Hepatocyte (in vitro differentiated cells): ENCODE data around the gene IL17B. TPM values are rescaled to one million over a fixed set of nuclear protein-coding genes. Genes with fewer than 3 reads are reported as not detected.

Experiments used
- DNase-seq: peaks from one replicate; pipeline ENCODE4 v3.0.0-alpha.2; 2016; ENCODE audit warnings: low spot score
- H2AFZ ChIP-seq: fragments of 200-600 bp; sonication (generic); 2 replicates; pipeline ENCODE4 v1.6.0; 2016; ENCODE audit warnings: antibody characterized with exemption, mild to moderate bottlenecking
- H3K27ac ChIP-seq: fragments of 200-600 bp; sonication (generic); 2 replicates; pipeline ENCODE4 v1.5.1; 2016; ENCODE audit warnings: mild to moderate bottlenecking
- H3K27me3 ChIP-seq: fragments of 200-600 bp; sonication (generic); 2 replicates; pipeline ENCODE4 v1.6.1; 2016
- H3K36me3 ChIP-seq: fragments of 200-600 bp; sonication (generic); replicated peaks from 2 replicates; pipeline ENCODE4 v1.5.1; 2016; ENCODE audit warnings: low read depth; ENCODE audit not compliant: insufficient read depth
- H3K4me1 ChIP-seq: fragments of 200-600 bp; sonication (generic); 2 replicates; pipeline ENCODE4 v1.5.1; 2016; ENCODE audit warnings: mild to moderate bottlenecking, moderate library complexity; ENCODE audit not compliant: insufficient read depth
- H3K4me2 ChIP-seq: fragments of 200-600 bp; sonication (generic); 2 replicates; pipeline ENCODE4 v1.6.0; 2016
- H3K4me3 ChIP-seq: fragments of 200-600 bp; sonication (generic); 2 replicates; pipeline ENCODE4 v1.5.1; 2016; ENCODE audit warnings: mild to moderate bottlenecking
- H3K79me2 ChIP-seq: fragments of 200-600 bp; sonication (generic); 2 replicates; pipeline ENCODE4 v1.6.0; 2017; ENCODE audit warnings: mild to moderate bottlenecking
- H3K9me2 ChIP-seq: fragments of 200-600 bp; sonication (generic); replicated peaks from 2 replicates; pipeline ENCODE4 v1.6.0; 2017; ENCODE audit warnings: mild to moderate bottlenecking; ENCODE audit not compliant: insufficient read depth
- H3K9me3 ChIP-seq: fragments of 200-600 bp; sonication (generic); 2 replicates; pipeline ENCODE4 v1.5.1; 2016; ENCODE audit warnings: low read depth, mild to moderate bottlenecking
- H4K20me1 ChIP-seq: fragments of 200-600 bp; sonication (generic); 2 replicates; pipeline ENCODE4 v1.6.0; 2016; ENCODE audit warnings: mild to moderate bottlenecking; ENCODE audit not compliant: insufficient read depth, poor library complexity, severe bottlenecking
- CTCF ChIP-seq: fragments of 200-600 bp; sonication (generic); IDR thresholded peaks from 2 replicates; pipeline ENCODE4 v1.5.1; 2016; ENCODE audit warnings: antibody characterized with exemption, mild to moderate bottlenecking; ENCODE audit not compliant: poor library complexity
- EZH2 ChIP-seq: fragments of 200-600 bp; sonication (generic); IDR thresholded peaks from 2 replicates; pipeline ENCODE4 v1.6.1; 2016; ENCODE audit warnings: antibody characterized with exemption, mild to moderate bottlenecking, borderline replicate concordance
- EZH2phosphoT487 ChIP-seq: fragments of 200-600 bp; sonication (generic); IDR thresholded peaks from one replicate; pipeline ENCODE4 v1.6.1; 2018; ENCODE audit warnings: antibody characterized with exemption, mild to moderate bottlenecking, low read depth, moderate library complexity; ENCODE audit not compliant: unreplicated experiment, severe bottlenecking
- WGBS: methylation state at CpG from one replicate; pipeline ENCODE4 v1.1.6; 2016; ENCODE audit warnings: low lambda C conversion rate; ENCODE audit errors: missing lambda C conversion rate; 5-methylcytosine and 5-hydroxymethylcytosine counted together
- polyA plus RNA-seq: library from polyadenylated mRNA; unstranded; fragments of >200 nt; fragmentation: Nextera tagmentation; extraction: Ambion mirVana; gene quantifications from 2 replicates; pipeline ENCODE4 v1.2.1, GENCODE V29; 2016
- total RNA-seq: library from RNA; depleted of rRNA; stranded (reverse); fragments of >200 nt; gene quantifications from 2 replicates; pipeline ENCODE4 v1.2.3, GENCODE V29; 2014

Gene IL17B
- total and polyA plus RNA-seq, 2 experiments from 2014 or later, result not detected

GRCh38 chr5:149383399-149383798, 4.3 kb upstream of the IL17B start:
- H3K9me3 ChIP-seq, result no peaks in the 10 kb centered on the region
- H4K20me1 ChIP-seq, result no peaks in the 10 kb centered on the region
- DNase-seq, result no peak
- H3K36me3 ChIP-seq, result no peaks in the 10 kb centered on the region
- no peak overlapping the region for H3K4me3 ChIP-seq
- WGBS, result 94% methylated on average over 9 of the region's 9 CpGs
- H3K4me2 ChIP-seq, result no peak overlapping the region
- H3K79me2 ChIP-seq, result no peaks in the 10 kb centered on the region
- no peaks in the 10 kb centered on the region for H3K27me3 ChIP-seq
- no peak overlapping the region for H3K27ac ChIP-seq
- peaks cover 20% of the 10 kb centered on the region for H3K4me1 ChIP-seq
- no peak overlapping the region for H2AFZ ChIP-seq
- no peaks in the 10 kb centered on the region for H3K9me2 ChIP-seq
- no peak for TF ChIP-seq EZH2
- TF ChIP-seq CTCF, result no peak
- TF ChIP-seq EZH2phosphoT487, result no peak

GRCh38 chr5:149382517-149383220, 3.6 kb upstream of the IL17B start:
- Histone ChIP-seq H2AFZ (no peak overlapping the region), H3K9me2 (no peaks in the 10 kb centered on the region), H3K36me3 (no peaks in the 10 kb centered on the region), H3K9me3 (no peaks in the 10 kb centered on the region), H3K4me3 (no peak overlapping the region), H4K20me1 (no peaks in the 10 kb centered on the region), H3K4me1 (peaks cover 18% of the 10 kb centered on the region), H3K79me2 (no peaks in the 10 kb centered on the region), H3K4me2 (no peak overlapping the region), H3K27ac (no peak overlapping the region), H3K27me3 (no peaks in the 10 kb centered on the region)
- TF ChIP-seq EZH2, result no peak
- TF ChIP-seq EZH2phosphoT487, result no peak
- no peak for TF ChIP-seq CTCF
- WGBS, result 94% methylated on average over 12 of the region's 12 CpGs
- no peak for DNase-seq

- Histone ChIP-seq H3K9me2 (no peaks in the 10 kb centered on the region), H3K4me2 (no peak overlapping the region), H3K4me3 (no peak overlapping the region), H3K27me3 (no peaks in the 10 kb centered on the region), H3K36me3 (no peaks in the 10 kb centered on the region), H4K20me1 (no peaks in the 10 kb centered on the region), H3K4me1 (peaks cover 11% of the 10 kb centered on the region), H3K9me3 (no peaks in the 10 kb centered on the region), H2AFZ (no peak overlapping the region), H3K79me2 (no peaks in the 10 kb centered on the region), H3K27ac (no peak overlapping the region)
- 42% methylated on average over 16 of the region's 16 CpGs for WGBS
- TF ChIP-seq EZH2phosphoT487, result no peak
- TF ChIP-seq EZH2, result no peak
- TF ChIP-seq CTCF, result peak; percentile 90
- DNase-seq, result peak; percentile 83
Measured at GRCh38 chr5:149381986-149382338, 2.9 kb upstream of the IL17B start.
